GM23248 (cell line): Measurements from ENCODE around the gene SPATA16.

Experiments
- EZH2 ChIP-seq: fragments of 200-600 bp; sonication (generic); IDR thresholded peaks from 2 replicates; pipeline ENCODE4 v1.6.1; 2018; ENCODE audit warnings: antibody characterized with exemption, mild to moderate bottlenecking; ENCODE audit not compliant: insufficient read depth, poor library complexity, severe bottlenecking
- EZH2phosphoT487 ChIP-seq: fragments of 200-600 bp; sonication (generic); IDR thresholded peaks from 2 replicates; pipeline ENCODE4 v1.6.1; 2018; ENCODE audit warnings: antibody characterized with exemption, moderate library complexity, mild to moderate bottlenecking, low read depth; ENCODE audit not compliant: insufficient read depth

- TF ChIP-seq EZH2 (no peak), EZH2phosphoT487 (no peak)
These were observed 3.0 kb downstream of the SPATA16 start for GRCh38 chr3:173138026-173138425.
